Activated naive CD8-positive, alpha-beta T cell treated with anti-CD3 and anti-CD28 coated beads, Interleukin-2, amount 10 ng/mL, durations not matched to agents 7 days and 5 days (primary cell): ENCODE data around the gene RPS6KB2. TPM values are rescaled to one million over a fixed set of nuclear protein-coding genes. Genes with fewer than 3 reads are reported as not detected.
A peak's percentile ranks its signal among the peaks of the same experiment; 100 is the strongest.

Experiments
- ATAC-seq: fragments of 150-1000 bp; cut with Tn5 transposase; one replicate; pipeline ENCODE4 v1.10.0; 2021; ENCODE audit warnings: low read depth, moderate library complexity
- POLR2A ChIA-PET: fragments of 350-600 bp; sonication (Branson Sonifier 250); formaldehyde crosslinking; loops from one replicate; lab custom pipeline; 2021; ENCODE audit warnings: antibody characterized with exemption; lab: Charles Lee
- DNase-seq: peaks from one replicate; pipeline ENCODE4 v3.0.0; 2021
- H3K27ac Mint-ChIP-seq: one replicate; pipeline ENCODE4 v1.8.0; 2022; ENCODE audit warnings: mild to moderate bottlenecking, mixed read lengths
- H3K27me3 Mint-ChIP-seq: one replicate; pipeline ENCODE4 v1.8.0; 2022; ENCODE audit warnings: mild to moderate bottlenecking, moderate library complexity, mixed read lengths
- H3K36me3 Mint-ChIP-seq: one replicate; pipeline ENCODE4 v1.8.0; 2021; ENCODE audit warnings: mild to moderate bottlenecking, mixed read lengths
- H3K4me1 Mint-ChIP-seq: one replicate; pipeline ENCODE4 v1.8.0; 2021; ENCODE audit warnings: mixed read lengths
- H3K4me3 Mint-ChIP-seq: one replicate; pipeline ENCODE4 v1.8.0; 2022; ENCODE audit warnings: mild to moderate bottlenecking, moderate library complexity, mixed read lengths
- H3K9me3 Mint-ChIP-seq: one replicate; pipeline ENCODE4 v1.8.0; 2021; ENCODE audit warnings: mixed read lengths
- total RNA-seq, 2 experiments: library from RNA; stranded (reverse); gene quantifications; one replicate each; pipeline ENCODE4 v1.2.3, GENCODE V29; 2021

The RPS6KB2 gene
- total RNA-seq, 2 experiments from 2014 or later: 69.0 to 71.4 TPM

DNA sequence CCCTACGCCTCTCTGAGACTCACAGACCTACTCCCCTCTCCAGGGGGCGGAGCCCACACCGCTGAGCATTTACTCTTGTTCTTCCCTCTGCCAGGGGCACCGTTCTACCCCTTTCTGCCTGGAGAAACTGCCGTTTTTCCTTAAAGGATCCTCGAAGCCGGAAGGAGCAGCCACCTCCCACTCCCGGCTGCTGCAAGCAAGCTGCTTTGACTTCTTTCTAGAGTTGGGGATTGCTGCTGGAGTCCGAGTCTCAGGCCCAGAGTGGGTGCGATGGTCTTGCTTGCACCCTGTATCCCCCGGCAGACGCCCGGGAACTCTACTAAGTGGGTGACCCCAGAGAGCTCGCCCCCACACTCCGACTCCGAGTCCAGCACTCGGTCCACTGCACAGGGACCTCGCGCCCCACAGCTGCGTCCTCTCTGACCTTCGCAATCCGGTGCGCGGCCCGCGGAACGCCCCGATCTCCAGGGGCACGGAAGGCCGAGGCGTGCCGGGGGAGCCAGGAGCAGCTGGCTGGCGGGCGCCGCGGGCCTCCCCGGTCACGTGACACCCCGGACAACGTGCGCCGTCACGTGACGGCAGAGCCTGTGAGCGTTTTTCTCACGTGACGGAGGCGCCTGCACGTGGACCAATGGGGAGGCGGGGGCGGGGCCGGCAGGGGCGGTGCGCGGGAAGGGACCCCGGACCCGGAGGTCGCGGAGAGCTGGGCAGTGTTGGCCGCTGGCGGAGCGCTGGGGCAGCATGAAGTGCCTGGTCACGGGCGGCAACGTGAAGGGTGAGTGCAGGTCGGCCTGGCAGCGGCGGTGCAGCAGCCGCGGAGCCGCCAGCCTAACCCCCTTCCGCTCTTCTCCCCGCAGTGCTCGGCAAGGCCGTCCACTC, 36.8 kb upstream of the RPS6KB2 start, which contains the start of gene RAD9A:
Gene RAD9A (plus strand): TSS at position 683 of the 879 bp plus-strand sequence. CDS start 59 bp downstream, at position 742.
- Mint-ChIP-seq H3K27ac (peak within 1 kb of the TSS; percentile 75), H3K4me1 (peaks cover 36% of the 10 kb centered on the region), H3K36me3 (peaks cover 8% of the 10 kb centered on the region), H3K9me3 (no peaks in the 10 kb centered on the region), H3K4me3 (peak within 1 kb of the TSS; percentile 96), H3K27me3 (no peaks in the 10 kb centered on the region)
- ATAC-seq (peak; percentile 68), DNase-seq (peak; percentile 93)
- POLR2A ChIA-PET: interaction anchor here (0.6 to 5.8 kb wide), 29 partner anchors 10 to 644 kb away, joined by 3 to 91 read pairs (median 5); partner anchors contain the start of genes AIP, ANKRD13D, CDK2AP2 and POLD4

DNA sequence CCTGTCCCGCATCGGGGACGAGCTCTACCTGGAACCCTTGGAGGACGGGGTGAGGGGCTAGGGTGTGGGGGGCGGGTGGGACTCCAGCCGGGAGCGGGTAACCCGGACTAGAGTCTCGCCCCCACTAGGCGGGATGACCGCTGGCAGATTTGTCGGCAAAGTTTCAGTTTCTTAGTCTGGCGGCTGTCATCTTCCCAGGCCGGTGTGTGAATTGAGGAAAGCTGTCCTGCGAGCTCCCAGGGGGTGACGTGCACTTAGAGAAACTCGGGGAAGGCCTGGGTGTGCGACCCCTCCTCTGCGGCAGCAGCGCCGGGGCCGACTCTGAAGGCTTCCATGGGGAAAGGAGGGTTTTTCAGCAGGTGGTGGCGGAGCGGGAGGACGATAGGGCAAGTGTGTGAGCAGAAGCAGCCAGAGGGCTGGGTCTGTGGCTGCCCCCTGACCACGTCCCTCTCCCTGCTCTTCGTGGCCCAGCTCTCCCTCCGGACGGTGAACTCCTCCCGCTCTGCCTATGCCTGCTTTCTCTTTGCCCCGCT, 36.0 kb upstream of the RPS6KB2 start:
- no peak for DNase-seq
- POLR2A ChIA-PET: interaction anchor here (0.5 to 5.8 kb wide), 26 partner anchors 11 to 645 kb away, joined by 3 to 91 read pairs (median 5); partner anchors contain the start of genes AIP, POLD4, PPP1CA and PTPRCAP

DNA sequence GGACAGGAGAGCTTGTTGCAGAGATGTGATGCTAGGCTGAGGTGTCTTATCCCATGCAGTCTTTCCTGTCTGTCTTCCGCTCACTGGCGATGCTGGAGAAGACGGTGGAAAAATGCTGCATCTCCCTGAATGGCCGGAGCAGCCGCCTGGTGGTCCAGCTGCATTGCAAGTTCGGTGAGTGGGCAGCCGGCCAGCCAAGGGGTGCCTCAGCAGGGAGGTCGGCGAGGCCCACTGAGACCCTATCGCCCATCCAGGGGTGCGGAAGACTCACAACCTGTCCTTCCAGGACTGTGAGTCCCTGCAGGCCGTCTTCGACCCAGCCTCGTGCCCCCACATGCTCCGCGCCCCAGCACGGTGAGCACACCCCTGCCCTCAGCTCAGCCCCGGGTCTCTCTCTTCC, 34.9 kb upstream of the RPS6KB2 start:
- peaks cover 52% of the 10 kb centered on the region for H3K4me1 Mint-ChIP-seq
- peak overlapping the region; percentile 17 for H3K27ac Mint-ChIP-seq
- POLR2A ChIA-PET: interaction anchor here (1.1 to 12.5 kb wide), 4 partner anchors 9 to 112 kb away, joined by 3 to 491 read pairs (median 60); partner anchors contain the start of genes PITPNM1, PPP1CA, PTPRCAP and RPS6KB2
- H3K4me3 Mint-ChIP-seq: peak overlapping the region; percentile 16
- no peaks in the 10 kb centered on the region for H3K27me3 Mint-ChIP-seq
- H3K36me3 Mint-ChIP-seq: peaks cover 20% of the 10 kb centered on the region
- ATAC-seq: no peak
- DNase-seq: no peak
- H3K9me3 Mint-ChIP-seq: no peaks in the 10 kb centered on the region

More for the DNA sequence above, 36.0 kb upstream of the RPS6KB2 start:
- Mint-ChIP-seq H3K27me3 (no peaks in the 10 kb centered on the region), H3K4me3 (peak overlapping the region; percentile 96), H3K9me3 (no peaks in the 10 kb centered on the region), H3K36me3 (peaks cover 12% of the 10 kb centered on the region), H3K27ac (peak overlapping the region; percentile 75), H3K4me1 (peaks cover 41% of the 10 kb centered on the region)
- peak; percentile 1 for ATAC-seq

DNA sequence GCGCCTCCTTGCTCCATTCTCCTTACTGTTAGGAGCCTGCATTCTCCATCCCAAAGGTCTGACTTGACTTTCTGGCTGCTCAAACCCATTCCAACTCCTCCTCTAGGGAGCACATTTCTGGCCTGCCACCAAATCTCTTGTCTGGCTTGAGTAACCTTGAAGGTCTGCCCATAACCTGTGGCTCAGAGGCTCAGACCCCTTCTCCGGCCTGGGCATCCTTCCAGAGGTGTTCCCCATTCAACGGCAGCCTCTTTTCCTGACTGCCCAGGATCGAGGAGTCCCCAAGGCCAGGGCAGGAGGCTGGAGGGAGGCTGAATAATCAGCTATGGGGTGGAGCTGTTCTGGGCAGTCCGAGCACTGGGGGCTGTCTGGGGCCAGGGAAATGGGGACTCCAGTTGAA, 34.3 kb upstream of the RPS6KB2 start:
- Mint-ChIP-seq H3K4me3 (peak overlapping the region; percentile 16), H3K27ac (peak overlapping the region; percentile 17), H3K9me3 (no peaks in the 10 kb centered on the region), H3K27me3 (no peaks in the 10 kb centered on the region), H3K36me3 (peaks cover 22% of the 10 kb centered on the region), H3K4me1 (peaks cover 52% of the 10 kb centered on the region)
- DNase-seq (no peak), ATAC-seq (no peak)
- POLR2A ChIA-PET: interaction anchor here (0.7 to 12.5 kb wide), 7 partner anchors 9 to 111 kb away, joined by 3 to 491 read pairs (median 4); partner anchors contain the start of genes PITPNM1, PPP1CA, PTPRCAP and RPS6KB2

DNA sequence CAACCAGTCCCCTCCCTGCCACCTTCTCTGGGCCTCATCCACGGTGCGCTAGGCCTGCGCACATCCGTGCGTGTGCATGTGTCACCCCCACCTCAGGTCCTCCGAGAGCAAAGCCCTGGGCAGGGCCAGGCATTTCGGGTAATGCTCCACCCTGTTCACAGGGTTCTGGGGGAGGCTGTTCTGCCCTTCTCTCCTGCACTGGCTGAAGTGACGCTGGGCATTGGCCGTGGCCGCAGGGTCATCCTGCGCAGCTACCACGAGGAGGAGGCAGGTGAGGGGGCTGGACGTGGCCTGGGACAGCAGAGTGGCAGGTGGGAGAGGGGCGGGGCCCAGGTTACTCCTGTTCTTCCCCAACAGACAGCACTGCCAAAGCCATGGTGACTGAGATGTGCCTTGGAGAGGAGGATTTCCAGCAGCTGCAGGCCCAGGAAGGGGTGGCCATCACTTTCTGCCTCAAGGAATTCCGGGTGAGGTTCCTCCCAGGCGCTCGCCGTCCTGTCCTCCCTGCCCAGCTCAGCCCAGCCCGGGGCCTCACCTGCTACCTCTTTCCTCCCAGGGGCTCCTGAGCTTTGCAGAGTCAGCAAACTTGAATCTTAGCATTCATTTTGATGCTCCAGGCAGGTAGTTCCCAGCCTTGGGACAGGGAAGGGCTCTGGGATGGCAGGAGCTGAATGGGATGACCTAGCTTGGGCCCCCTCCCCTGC, 32.6 kb upstream of the RPS6KB2 start:
- DNase-seq (no peak), ATAC-seq (no peak)
- H3K27ac Mint-ChIP-seq: peak overlapping the region; percentile 97
- H3K27me3 Mint-ChIP-seq: no peaks in the 10 kb centered on the region
- peaks cover 28% of the 10 kb centered on the region for H3K36me3 Mint-ChIP-seq
- peaks cover 47% of the 10 kb centered on the region for H3K4me1 Mint-ChIP-seq
- no peaks in the 10 kb centered on the region for H3K9me3 Mint-ChIP-seq
- no peak overlapping the region for H3K4me3 Mint-ChIP-seq
- POLR2A ChIA-PET: interaction anchor here (0.8 to 12.5 kb wide), 13 partner anchors 8 to 108 kb away, joined by 3 to 491 read pairs (median 6); partner anchors contain the start of genes POLD4, PTPRCAP, RPS6KB2 and TBC1D10C

DNA sequence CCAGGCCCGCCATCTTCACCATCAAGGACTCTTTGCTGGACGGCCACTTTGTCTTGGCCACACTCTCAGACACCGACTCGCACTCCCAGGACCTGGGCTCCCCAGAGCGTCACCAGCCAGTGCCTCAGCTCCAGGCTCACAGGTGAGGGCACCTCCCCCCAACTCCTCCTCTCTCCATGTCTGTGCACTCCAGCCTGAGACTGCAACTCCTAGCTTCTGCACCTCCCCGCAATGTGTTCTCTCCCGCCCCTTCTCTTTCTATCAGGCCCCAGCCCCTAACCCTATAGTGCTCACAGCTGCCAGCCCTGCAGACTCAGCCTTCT, 32.1 kb upstream of the RPS6KB2 start:
- H3K36me3 Mint-ChIP-seq: peaks cover 29% of the 10 kb centered on the region
- DNase-seq (no peak), ATAC-seq (peak; percentile 0)
- POLR2A ChIA-PET: interaction anchor here (0.6 to 12.5 kb wide), 15 partner anchors 9 to 108 kb away, joined by 3 to 491 read pairs (median 5); partner anchors contain the start of genes CLCF1, POLD4, PTPRCAP and RPS6KB2
- H3K27me3 Mint-ChIP-seq: no peaks in the 10 kb centered on the region
- H3K4me3 Mint-ChIP-seq: peak overlapping the region; percentile 31
- peak overlapping the region; percentile 97 for H3K27ac Mint-ChIP-seq
- H3K4me1 Mint-ChIP-seq: peaks cover 44% of the 10 kb centered on the region
- H3K9me3 Mint-ChIP-seq: no peaks in the 10 kb centered on the region

DNA sequence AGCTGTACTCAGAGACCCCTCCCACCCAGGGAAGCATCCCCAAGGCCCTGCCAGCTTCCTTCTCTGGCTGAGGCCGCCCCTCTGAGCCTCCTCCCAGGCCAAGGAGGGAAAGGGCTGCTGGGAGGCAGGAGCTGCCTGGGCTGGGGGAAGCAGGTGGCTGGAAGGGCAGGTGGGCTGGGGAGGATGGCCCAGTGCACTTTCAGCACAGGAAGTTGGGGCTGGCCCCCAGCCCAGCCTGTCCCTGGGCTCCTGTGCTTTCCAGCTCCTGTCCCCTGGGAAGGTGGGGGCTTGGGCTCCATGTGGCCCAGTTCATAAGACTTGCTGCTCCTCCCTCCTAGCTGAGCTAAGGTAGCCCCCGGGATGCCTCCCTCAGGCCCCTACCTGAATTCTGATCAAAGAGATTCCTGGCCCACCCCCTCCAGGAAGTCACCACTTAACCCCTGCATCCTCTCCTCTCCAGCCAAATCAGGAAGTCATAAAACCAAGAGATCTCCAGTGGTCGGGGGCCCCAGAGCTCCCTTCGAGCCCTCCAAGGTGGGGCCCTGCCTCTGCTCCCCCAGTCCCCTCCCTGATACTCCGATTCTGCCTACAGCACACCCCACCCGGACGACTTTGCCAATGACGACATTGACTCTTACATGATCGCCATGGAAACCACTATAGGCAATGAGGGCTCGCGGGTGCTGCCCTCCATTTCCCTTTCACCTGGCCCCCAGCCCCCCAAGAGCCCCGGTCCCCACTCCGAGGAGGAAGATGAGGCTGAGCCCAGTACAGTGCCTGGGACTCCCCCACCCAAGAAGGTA, 31.5 kb upstream of the RPS6KB2 start:
- ATAC-seq: peak; percentile 19
- H3K9me3 Mint-ChIP-seq: no peaks in the 10 kb centered on the region
- H3K4me3 Mint-ChIP-seq: peak overlapping the region; percentile 80
- peaks cover 42% of the 10 kb centered on the region for H3K4me1 Mint-ChIP-seq
- H3K27ac Mint-ChIP-seq: peak overlapping the region; percentile 97
- POLR2A ChIA-PET: interaction anchor here (0.6 to 12.5 kb wide), 14 partner anchors 8 to 109 kb away, joined by 3 to 491 read pairs (median 6); partner anchors contain the start of genes CLCF1, POLD4, PTPRCAP and RPS6KB2
- peaks cover 29% of the 10 kb centered on the region for H3K36me3 Mint-ChIP-seq
- no peaks in the 10 kb centered on the region for H3K27me3 Mint-ChIP-seq
- peak; percentile 56 for DNase-seq

DNA sequence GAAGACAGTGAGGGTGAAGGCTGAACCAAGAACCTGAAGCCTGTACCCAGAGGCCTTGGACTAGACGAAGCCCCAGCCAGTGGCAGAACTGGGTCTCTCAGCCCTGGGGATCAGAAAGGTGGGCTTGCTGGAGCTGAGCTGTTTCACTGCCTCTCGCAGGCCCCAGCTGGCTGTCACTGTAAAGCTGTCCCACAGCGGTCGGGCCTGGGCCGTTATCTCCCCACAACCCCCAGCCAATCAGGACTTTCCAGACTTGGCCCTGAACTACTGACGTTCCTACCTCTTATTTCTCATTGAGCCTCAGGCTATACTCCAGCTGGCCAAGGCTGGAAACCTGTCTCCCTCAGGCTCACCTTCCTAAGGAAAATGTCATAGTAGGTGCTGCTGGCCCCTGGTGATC, 30.8 kb upstream of the RPS6KB2 start:
- Mint-ChIP-seq H3K36me3 (peaks cover 29% of the 10 kb centered on the region), H3K27me3 (no peaks in the 10 kb centered on the region), H3K9me3 (no peaks in the 10 kb centered on the region), H3K4me1 (peaks cover 38% of the 10 kb centered on the region), H3K4me3 (peak overlapping the region; percentile 80), H3K27ac (peak overlapping the region; percentile 81)
- POLR2A ChIA-PET: interaction anchor here (0.8 to 12.5 kb wide), 6 partner anchors 11 to 88 kb away, joined by 3 to 491 read pairs (median 8); partner anchors contain the start of genes POLD4, PTPRCAP and RPS6KB2
- ATAC-seq: no peak
- DNase-seq: no peak

DNA sequence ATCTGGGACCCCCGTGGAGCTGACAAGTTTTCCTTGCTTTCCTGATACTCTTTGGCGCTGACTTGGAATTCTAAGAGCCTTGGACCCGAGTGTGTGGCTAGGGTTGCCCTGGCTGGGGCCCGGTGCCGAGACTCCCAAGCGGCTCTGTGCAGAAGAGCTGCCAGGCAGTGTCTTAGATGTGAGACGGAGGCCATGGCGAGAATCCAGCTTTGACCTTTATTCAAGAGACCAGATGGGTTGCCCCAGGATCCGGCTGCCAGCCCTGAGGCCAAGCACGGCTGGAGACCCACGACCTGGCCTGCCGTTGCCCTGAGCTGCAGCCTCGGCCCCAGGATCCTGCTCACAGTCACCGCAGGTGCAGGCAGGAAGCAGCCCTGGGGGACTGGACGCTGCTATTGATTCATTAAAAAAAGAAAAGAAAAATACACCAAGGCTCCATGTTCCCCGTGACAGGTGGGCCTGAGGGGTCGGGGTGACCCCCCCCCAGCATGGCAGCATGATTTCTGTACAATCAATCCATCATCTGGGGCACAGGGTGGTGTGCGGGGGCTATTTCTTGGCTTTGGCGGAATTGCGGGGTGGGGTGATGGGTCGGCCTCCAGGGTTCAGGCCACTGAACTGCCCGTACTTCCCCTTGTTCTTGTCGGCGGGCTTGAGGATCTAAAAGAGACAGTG, 30.2 kb upstream of the RPS6KB2 start:
- Mint-ChIP-seq H3K36me3 (peaks cover 29% of the 10 kb centered on the region), H3K4me3 (peak overlapping the region; percentile 80), H3K27me3 (no peaks in the 10 kb centered on the region), H3K27ac (peak overlapping the region; percentile 81), H3K4me1 (peaks cover 35% of the 10 kb centered on the region), H3K9me3 (no peaks in the 10 kb centered on the region)
- no peak for ATAC-seq
- POLR2A ChIA-PET: interaction anchor here (0.8 to 12.5 kb wide), 4 partner anchors 10 to 45 kb away, joined by 3 to 491 read pairs (median 24); partner anchors contain the start of genes POLD4, PTPRCAP and RPS6KB2
- no peak for DNase-seq

DNA sequence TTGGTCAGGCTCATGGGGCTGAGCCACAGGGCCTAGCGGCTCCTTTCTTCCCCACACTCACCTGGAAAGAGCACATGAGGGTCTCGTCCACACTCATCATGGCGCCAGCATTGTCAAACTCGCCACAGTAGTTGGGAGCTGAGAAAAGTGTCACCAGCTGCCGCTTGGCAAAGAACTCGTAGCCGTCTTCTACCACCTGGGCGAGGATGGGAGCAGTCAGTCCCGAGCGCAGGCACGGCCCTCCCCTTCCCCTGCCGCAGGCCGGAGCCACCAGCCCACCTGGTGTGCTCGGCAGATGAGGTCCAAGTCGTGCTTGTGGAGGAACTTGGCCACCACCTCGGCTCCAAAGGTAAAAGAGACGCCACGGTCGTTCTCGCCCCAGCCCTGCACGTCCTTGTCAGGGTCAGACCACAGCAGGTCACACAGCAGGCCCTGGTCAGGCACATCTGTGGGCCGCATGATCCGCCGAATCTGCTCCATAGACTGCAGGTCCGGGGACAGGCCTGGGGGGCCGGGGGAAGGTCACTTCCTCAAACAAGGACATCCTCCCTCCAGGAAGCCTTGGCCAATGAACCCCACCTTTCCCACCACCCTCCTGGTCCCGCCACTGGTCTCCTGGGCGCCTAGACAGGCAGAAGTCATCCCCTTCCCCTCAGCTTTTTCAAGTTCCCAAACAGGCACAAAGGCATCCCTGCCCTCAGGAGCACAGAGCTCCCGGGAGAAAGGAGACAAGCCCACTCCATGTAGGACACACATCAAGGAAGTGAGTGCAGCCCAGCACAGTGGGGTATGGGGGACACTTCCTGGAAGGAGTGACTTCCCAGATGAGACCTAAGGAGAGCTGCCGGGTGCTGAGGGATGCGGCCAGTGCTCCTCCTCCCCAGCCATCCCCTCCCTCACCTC, 29.4 kb upstream of the RPS6KB2 start:
- ATAC-seq: no peak
- no peak for DNase-seq
- Mint-ChIP-seq H3K4me1 (peaks cover 35% of the 10 kb centered on the region), H3K27ac (peak overlapping the region; percentile 56), H3K27me3 (no peaks in the 10 kb centered on the region), H3K4me3 (peak overlapping the region; percentile 93), H3K9me3 (no peaks in the 10 kb centered on the region), H3K36me3 (peaks cover 28% of the 10 kb centered on the region)
- POLR2A ChIA-PET: interaction anchor here (0.6 to 12.5 kb wide), 8 partner anchors 9 to 86 kb away, joined by 3 to 491 read pairs (median 36); partner anchors contain the start of genes AIP, CARNS1, POLD4 and PTPRCAP
